ENCODE data around the gene KRT3.

KRT3 gene

DNA sequence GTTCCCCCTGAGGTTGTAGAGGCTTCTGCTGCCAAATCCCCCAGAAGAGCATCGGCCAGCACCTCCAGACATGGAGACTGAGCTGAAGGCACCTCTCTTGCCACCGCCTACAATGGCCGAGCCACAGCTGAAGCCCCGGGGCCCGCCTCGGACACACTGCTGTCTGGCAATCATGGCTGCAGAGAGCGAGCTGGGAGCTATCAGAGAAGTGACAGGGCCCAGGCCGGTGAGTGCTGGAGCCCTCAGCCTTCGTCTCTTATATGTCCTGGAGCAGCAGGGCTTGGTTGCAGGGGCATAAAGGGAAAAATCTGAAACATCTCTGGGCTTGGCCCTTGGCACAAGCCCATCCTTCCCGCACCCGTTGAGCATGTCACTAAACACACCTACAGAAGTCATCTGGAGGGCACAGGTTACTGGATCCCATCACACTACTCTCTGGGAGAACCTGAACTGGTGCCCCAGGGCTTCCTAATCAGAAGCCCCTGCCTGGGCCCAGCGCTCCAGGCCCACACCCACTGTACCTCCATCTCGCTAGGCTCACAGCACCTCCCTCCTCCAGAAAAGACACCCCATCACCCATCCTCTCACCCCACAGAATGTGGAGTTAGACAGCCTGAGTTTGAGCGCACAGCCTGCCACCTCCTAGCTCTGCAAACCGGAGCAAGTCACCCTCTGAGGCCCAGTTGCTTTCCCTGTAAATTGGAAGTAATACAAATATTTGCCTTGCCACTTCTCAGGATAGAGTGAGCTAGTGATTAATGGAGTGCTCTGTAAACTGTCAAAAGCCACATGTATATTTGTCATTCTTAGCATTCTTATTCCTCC is 18.2 kb upstream of the KRT3 start, which contains the start of gene KRT4:
KRT4 (minus strand) TSS at position 232 of the 825 bp plus-strand sequence; CDS start at position 174, 58 bp downstream.
- DNase-seq (ENCODE audit: low read depth in 3 of 3) = no peak

- DNase-seq (ENCODE audit: low read depth in 3 of 3) = no peak
These were observed 17.4 kb upstream of the KRT3 start for GRCh38 chr12:52813203-52813819.

- DNase-seq (ENCODE audit: low read depth in 3 of 3) = no peak
These were observed 16.8 kb upstream of the KRT3 start for GRCh38 chr12:52812749-52813148.

GRCh38 chr12:52812073-52812400 is 16.1 kb upstream of the KRT3 start:
- no peak for DNase-seq (ENCODE audit: low read depth in 3 of 3)

- DNase-seq (ENCODE audit: low read depth in 3 of 3) = no peak
These were observed 15.5 kb upstream of the KRT3 start for GRCh38 chr12:52811191-52812072.

- DNase-seq (ENCODE audit: low read depth in 3 of 3) = no peak
These were observed 14.6 kb upstream of the KRT3 start for GRCh38 chr12:52810554-52810953.

GRCh38 chr12:52809166-52809565 is 13.2 kb upstream of the KRT3 start:
- DNase-seq (ENCODE audit: low read depth in 3 of 3) = no peak

DNA sequence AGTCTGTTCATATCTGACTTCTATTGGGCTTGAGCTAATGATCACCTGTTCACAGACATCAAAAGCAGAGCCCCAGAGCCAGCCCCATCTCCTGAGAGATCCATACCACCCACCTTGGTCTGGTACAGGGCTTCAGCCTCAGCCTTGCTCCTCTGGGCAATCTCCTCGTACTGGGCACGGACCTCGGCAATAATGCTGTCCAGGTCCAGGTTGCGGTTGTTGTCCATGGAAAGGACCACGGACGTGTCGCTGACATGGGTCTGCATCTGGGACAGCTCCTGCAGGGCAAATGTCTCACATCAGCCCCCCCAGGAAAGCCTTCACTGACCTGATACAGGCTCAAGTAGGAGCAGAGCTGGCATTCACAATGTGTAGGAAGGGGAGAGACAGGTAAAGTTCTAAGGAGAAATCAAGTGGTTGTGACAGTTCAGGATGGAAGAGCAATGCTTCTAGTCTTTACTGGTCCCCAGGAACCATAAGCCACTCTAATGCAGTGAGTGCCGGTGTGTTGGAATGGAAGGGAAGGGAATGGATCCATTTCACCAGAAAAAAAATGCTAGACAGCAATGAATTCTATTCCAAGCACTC is 12.8 kb upstream of the KRT3 start:
- no peak for DNase-seq (ENCODE audit: low read depth in 3 of 3)

GRCh38 chr12:52807544-52808470 is 11.9 kb upstream of the KRT3 start:
- DNase-seq (ENCODE audit: low read depth in 3 of 3) = no peak

- no peak for DNase-seq (ENCODE audit: low read depth in 3 of 3)
These were observed 11.1 kb upstream of the KRT3 start for GRCh38 chr12:52806821-52807543.

- DNase-seq (ENCODE audit: low read depth in 3 of 3) = no peak
These were observed 10.4 kb upstream of the KRT3 start for GRCh38 chr12:52806169-52806811.

GRCh38 chr12:52805739-52806138 is 9.8 kb upstream of the KRT3 start:
- no peak for DNase-seq (ENCODE audit: low read depth in 3 of 3)

DNA sequence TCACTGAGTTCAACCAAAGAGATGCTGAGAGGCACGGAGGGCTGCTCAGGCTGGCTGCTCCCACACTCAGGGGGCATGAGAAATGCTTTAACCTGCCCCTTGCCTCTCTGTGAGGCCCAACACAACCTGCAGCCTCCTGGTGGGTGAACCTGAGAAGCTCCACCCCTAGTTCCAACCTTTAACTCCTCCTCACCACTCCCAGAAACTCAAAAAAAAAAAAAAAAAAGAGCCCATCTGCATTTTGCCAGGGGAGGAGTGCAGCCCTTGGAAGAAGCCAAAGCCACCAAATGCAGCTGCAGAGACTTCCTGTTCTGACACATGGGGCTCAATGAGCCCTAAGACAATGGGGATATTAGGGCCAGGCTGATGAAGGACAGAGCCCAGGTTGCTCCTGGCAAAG is 9.1 kb upstream of the KRT3 start:
- DNase-seq (ENCODE audit: low read depth in 3 of 3) = no peak

GRCh38 chr12:52802442-52802841 is 6.5 kb upstream of the KRT3 start:
- no peak for DNase-seq (ENCODE audit: low read depth in 3 of 3)

- DNase-seq (ENCODE audit: low read depth in 3 of 3) = no peak
These were observed 5.9 kb upstream of the KRT3 start for GRCh38 chr12:52801773-52802172.

DNA sequence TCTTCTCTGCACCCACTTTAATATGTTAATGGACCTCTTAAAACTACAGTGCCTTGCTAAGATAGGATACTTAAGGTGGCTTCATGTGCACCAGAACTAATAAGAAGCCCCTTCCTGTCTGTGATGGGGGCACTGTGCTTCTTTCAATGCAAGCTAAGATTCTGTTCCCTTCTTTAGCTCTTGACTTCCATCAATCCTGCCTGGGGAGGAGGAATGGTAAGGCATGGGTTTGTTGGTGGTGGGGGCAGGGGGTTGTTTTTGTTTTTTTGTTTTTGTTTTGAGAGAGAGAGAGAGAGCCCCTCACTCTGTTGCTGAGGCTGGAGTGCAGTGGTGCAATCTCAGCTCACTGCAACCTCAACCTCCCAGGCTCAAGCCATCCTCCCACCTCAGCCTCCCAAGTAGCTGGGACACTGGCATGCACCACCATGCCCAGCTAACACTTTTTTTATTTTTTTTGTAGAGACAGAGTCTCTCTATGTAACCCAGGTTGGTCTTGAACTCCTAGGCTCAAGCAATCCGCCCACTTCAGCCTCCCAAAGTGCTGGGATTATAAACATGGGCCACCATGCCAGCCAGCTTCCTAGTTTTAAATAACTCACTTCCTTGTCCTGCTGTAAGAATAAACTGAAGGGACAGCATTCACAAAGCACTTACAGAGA is 4.5 kb upstream of the KRT3 start:
- no peak for DNase-seq (ENCODE audit: low read depth in 3 of 3)

DNA sequence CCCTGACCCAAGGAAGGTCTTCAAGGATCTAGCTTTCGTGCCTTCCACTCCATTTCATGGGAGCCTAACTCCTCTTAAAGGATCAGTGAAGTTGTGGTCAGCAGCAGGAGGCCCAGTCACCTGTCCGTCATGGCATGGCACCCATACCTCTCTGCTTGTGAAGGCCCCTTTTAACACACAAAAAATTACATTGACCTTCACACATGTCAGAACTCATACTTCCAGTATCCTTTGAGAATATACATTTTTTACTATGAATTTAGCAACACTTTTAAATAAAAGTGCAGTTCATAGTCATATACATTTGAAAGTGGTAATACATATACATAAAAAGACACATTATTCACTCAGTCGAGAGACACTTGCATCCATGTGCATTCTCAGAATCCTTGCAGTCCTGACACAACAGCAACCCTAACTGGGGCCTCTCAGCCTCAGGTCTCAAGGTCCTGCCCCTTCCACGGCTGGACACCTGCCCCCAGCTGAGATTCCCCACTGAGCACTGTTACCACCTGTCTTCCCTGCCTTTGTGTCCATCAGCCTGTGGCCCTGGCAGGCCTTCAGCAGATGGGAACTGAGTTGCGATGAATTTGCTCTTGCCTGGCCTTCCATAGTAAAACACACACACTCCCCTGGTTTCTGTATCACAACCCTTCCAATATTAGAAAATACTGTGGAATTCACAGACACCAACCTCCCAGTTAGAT is 3.7 kb upstream of the KRT3 start:
- DNase-seq (ENCODE audit: low read depth in 3 of 3) = no peak

DNA sequence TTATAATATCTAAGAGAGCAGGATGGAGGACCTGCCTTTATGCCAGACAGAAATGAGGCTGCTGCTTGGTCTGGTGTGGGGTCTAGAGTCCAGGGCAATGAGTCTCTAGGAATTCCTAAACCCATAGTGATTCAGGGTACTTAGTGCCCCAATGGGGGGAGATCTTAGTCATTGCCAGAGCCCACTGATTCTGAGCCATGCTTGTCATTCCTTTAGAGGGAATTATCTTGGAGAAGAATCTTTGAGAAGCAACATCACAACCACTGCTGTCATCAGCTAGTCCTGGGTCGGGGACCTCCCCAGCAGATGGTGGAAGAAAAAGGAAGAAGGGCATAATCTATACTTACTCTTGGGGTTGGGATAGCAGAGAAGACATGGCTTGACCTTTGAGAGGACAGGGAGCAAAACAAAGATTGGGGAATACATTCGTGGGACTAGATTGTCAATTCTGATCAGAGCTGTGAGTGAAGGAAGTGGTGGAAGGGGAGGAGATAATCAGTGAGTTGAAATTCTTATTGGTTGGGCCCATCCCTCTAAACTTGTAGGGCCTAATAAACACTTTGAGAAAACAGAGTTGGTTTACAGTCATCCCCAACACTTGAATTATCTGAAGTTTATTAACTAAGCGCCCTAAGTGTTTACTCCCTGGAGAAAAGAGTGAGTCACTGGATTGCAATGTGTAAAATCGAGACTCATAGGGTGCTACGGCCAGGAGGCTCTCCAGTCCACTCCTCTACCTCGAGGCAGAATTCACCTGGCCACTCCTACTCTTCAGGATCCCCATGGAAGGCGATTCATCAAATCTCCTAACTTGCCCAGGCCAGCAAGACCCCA is 3.0 kb upstream of the KRT3 start:
- DNase-seq (ENCODE audit: low read depth in 3 of 3) = no peak

Data from stimulated activated CD4-positive, alpha-beta T cell treated with anti-CD3 and anti-CD28 coated beads, TNF-alpha, amount 100 ng/mL, for 48 hours (primary cell).